ENCODE results near the gene NR1I3.
"Not testable (repeated sequence)": the region's sequence is repeated elsewhere in the genome, so short reads cannot be mapped to it uniquely, and the experiment has no call there.

Gene NR1I3, protein sequence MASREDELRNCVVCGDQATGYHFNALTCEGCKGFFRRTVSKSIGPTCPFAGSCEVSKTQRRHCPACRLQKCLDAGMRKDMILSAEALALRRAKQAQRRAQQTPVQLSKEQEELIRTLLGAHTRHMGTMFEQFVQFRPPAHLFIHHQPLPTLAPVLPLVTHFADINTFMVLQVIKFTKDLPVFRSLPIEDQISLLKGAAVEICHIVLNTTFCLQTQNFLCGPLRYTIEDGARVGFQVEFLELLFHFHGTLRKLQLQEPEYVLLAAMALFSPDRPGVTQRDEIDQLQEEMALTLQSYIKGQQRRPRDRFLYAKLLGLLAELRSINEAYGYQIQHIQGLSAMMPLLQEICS

GRCh38 chr1:161238039-161238473, at the start of gene NR1I3:
Gene NR1I3 (minus strand): TSS chr1:161238203. CDS start chr1:161236565, 1,638 bp downstream.
- FAIRE-seq: no peak

GRCh38 chr1:161287482-161288054, 49.6 kb upstream of the NR1I3 start:
- FAIRE-seq: no peak

GRCh38 chr1:161285521-161285920, 47.5 kb upstream of the NR1I3 start:
- FAIRE-seq: no peak

- FAIRE-seq: no peak
Observed at GRCh38 chr1:161285113-161285512, 47.1 kb upstream of the NR1I3 start.

DNA sequence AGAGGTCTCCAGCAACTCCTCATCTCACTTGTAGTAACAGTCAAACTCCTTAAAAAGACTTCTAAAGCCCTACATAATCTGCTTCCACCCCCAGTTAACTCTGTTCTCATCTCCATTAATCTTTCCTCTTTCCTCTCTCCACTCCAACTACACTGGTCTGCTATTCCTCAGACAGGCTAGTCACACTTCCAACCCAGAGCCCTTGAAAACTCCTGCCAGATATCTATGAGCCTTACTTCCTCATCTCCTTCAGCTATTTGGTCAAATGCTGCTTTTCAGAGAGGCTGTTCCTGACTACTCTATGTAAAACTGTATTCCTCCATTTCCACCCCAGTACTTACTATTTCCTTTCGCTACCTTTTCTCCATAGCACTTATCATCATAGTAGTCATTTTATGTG, 45.0 kb upstream of the NR1I3 start:
- FAIRE-seq: no peak

DNA sequence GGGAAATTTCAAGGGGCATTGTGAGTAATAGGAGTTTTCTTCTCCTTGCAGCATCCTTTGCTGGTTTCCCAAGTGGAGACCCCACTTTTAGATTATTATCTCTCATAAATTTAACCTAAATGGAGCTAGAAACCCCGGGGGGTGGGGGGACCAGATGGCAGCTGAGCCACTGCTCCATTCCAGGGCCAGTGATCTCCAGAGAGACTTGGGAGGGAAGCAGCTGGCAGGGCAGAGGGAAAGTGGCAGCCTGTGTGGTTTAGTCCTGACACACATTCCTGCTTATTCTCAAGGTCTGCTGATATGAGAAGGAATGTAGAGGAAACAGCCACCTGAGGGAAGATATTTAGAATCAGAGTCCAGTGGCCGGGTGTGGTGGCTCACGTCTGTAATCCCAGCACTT, 36.9 kb upstream of the NR1I3 start:
- FAIRE-seq: no peak

DNA sequence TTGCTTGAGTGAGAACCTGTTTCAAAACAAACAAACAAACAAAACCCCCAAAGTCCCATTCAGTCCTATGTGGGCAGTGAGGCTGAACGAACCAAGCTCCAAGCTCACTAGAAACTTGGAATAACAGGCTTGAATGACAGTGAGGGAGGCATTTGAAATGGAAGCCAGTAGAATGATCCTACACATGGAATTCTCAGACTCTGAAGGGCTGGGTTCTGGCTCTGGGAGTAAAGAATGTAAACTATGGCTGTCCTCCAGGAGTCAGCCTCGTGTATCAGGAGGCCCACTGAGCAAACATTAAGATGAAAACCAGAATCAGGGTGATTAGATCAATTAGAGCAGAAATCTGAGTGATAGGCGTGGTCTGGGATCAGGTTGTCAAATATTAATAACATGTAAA, 35.4 kb upstream of the NR1I3 start:
- FAIRE-seq: no peak

DNA sequence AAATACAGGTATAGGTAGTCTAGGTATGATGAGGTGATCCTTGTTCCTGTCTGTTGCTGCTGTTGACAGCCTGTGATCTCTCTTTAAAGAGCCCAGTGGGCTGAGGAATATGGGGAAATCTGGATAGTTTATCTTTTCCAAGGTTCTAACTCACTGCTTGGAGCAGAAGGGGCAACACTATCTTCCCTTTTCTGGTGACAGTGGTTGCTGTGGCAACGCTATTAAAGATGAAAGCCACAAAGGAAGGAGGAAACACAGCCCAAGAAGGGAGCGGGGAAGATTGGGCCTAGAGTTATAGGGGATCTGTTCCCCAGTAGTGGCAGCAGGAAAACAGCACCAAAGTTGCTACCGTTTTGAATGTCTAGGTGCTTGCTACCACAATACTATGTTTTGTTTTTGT, 29.3 kb upstream of the NR1I3 start:
- FAIRE-seq: no peak

DNA sequence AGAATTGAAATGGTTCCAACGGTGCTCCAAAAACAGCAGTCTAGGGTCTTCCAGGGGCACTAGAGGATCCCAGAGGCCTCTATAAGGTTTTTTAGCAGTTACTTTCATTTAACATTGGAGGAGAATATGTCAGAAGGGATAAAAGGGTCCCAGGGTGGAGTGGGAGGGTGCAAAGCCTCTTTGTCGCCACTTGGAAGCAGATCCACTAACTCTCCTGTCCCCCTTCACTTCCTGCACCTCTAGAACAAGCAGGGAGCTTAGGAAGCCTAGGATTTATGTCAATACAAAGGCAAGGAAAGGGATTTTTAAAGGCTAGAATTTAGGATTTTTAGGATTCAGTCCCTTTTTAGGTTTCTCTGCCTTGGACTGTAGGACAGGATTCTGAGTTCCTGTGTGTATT, 28.8 kb upstream of the NR1I3 start:
- no peak for FAIRE-seq

GRCh38 chr1:161266202-161266601, 28.2 kb upstream of the NR1I3 start:
- FAIRE-seq: no peak

GRCh38 chr1:161265305-161265704, 27.3 kb upstream of the NR1I3 start:
- no peak for FAIRE-seq

DNA sequence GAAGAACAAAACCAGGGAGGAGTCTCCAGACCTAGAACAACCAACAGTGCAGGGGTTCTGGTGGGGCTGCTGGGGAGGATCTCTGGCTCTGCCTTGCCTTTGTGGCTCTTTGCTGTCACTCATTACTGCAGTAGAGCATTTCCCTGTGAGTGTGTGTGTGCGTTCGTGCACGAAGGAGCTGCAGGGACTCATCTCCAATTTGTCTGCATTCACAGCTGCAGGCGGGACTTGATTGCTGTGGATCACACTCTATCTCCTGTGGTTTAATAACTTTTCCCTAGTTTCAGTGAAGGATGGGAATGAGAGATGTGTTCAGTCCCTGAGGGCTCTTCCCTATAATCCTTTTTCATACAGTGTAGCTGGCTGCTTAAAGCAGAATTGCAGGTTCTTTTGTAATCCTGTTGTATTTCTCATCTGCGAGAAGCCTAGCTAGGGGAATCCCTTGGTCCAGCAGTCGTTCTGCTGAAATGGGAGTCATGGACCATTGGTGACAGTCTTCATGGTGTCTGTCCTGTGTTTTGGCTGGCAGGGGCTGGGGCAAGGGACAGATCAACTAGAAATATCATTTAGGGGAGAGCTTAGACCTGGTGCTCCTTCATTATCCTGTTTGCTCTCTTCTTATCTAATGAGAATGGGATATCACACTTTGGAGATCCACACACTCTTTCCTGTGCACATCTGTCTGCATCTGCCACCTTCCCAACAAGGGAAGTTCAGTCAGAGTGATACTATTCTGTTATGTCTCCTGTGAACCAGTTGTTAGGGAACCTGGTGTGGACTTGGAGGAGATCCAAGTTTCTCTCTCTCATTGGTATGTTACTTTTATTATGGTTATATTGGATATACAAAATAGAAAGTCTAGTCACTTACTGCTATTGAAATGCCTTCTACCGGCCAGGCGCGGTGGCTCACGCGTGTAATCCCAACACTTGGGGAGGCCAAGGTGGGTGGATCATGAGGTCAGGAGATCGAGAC, 23.5 kb upstream of the NR1I3 start:
- no peak for FAIRE-seq

DNA sequence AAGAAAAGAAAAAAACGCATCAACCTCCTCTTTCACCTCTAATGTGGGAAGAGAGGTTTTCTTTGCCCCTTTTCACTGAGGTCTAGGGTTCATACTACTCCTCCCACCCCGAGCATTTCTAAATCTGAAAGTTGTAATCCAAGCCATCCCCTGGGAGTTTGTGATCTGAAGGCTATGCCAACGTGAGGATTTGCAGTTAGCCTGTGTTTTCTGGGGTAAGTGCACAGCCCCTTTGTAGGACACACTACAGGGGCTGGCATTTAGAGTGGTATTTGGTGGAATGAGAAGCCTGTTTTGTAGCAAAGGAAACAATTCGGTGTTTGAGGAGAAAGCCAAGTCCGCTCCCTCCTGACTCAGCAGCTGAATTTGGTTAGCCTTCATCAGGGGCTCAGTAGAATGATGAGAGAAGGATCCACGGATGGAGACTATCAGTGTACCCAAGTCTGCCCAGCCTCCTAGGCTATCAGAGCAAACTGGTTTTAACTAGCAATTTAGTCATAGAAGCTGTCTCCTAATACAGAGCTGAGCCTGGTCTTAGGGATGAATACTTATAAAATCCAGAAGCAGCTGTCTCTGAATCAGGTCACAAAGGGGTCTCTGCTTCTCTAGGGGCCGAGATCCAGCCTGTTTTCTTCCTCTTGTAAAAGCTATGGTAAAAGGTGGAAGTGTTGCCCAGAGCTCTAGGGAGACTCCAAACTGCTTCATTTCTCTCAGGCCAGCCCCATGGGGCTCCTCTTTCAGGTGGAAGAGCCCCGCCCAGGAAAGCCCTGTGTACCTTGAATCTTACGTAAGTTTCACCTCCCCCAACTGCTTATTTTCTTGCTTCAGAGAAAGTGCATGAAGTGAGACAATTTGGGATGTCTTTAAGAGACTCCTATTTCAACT, 22.6 kb upstream of the NR1I3 start:
- no peak for FAIRE-seq

DNA sequence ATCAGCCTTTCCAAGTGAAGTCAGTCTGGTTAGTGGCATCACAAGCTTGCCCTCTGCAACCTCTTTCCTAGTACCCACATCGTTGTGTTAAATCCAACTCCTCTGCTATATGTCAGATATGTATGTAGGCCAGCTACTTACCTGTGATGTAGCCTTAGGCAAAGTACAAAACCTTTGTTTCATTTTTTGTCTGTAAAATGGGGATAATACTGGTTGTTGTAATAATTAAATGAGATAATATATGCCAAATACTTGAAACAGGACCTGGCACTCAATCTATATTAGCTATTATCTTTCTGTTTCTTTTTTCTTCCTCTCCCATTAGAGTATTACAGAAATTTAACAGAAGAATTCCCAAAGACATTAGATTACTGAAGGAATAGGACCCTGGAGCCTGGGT, 21.8 kb upstream of the NR1I3 start:
- FAIRE-seq: no peak

DNA sequence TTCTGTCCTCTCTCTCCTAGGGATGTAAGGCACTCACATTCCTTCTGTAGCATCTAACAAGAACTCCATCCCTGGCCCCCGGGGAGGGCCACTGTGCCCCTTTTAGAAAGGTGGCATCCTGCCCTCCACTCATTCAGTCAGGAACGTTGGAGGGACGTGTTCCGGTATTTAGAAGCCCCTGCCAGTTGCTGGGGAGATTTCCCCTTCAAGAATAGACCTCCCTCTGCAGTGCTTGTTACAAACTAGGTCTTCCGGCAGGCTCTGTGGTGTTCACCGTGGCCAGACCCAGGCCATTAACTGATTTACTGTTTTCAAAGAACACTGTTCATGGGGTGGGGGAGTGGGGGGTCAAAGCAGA, 21.3 kb upstream of the NR1I3 start:
- FAIRE-seq: no peak

GRCh38 chr1:161258439-161259344, 20.7 kb upstream of the NR1I3 start, which contains the start of gene PCP4L1:
Gene PCP4L1 (plus strand): TSS chr1:161258745. CDS start chr1:161258975, 230 bp downstream.
- FAIRE-seq: no peak

- FAIRE-seq: not testable (repeated sequence)
Observed at GRCh38 chr1:161257109-161257508, 19.1 kb upstream of the NR1I3 start.

GRCh38 chr1:161255955-161256520, 18.0 kb upstream of the NR1I3 start:
- not testable (repeated sequence) for FAIRE-seq

GRCh38 chr1:161255302-161255701, 17.3 kb upstream of the NR1I3 start:
- not testable (repeated sequence) for FAIRE-seq

GRCh38 chr1:161251579-161251978, 13.6 kb upstream of the NR1I3 start:
- no peak for FAIRE-seq

GRCh38 chr1:161250829-161251228, 12.8 kb upstream of the NR1I3 start:
- FAIRE-seq: no peak
